Esophagus muscularis mucosa (tissue), 4 donors: ENCODE data around the gene ERMAP. TPM values are rescaled to one million over a fixed set of nuclear protein-coding genes. Genes with fewer than 3 reads are reported as not detected.

Source experiments
- DNase-seq: peaks from one replicate; pipeline ENCODE4 v3.0.0-alpha.2; 2017; ENCODE audit errors: extremely low spot score
- H3K27ac ChIP-seq, 4 donors: fragments of 200-600 bp; sonication (generic); replicated peaks in 1 of 4; 1 replicate in 3 of 4; 2 replicates in 1 of 4; pipeline ENCODE4 v1.5.1; 2016 to 2019; ENCODE audit warnings: mild to moderate bottlenecking in 1 of 4
- H3K27me3 ChIP-seq, 4 donors: fragments of 200-600 bp; sonication (generic); one replicate each; pipeline versions ENCODE4 v1.5.1 to v1.6.0; 2016 to 2019
- H3K36me3 ChIP-seq, 4 donors: fragments of 200-600 bp; sonication (generic); one replicate each; pipeline ENCODE4 v1.5.1; 2016 to 2019
- H3K4me1 ChIP-seq, 4 donors: fragments of 200-600 bp; sonication (generic); one replicate each; pipeline ENCODE4 v1.5.1; 2016 to 2019
- H3K4me3 ChIP-seq, 4 donors: fragments of 200-600 bp; sonication (generic); 1 replicate in 2 of 4; 2 replicates in 2 of 4; pipeline ENCODE4 v1.5.1; 2016 to 2019; ENCODE audit warnings: mild to moderate bottlenecking in 4 of 4, moderate library complexity in 1 of 4
- H3K9me3 ChIP-seq, 4 donors: fragments of 200-600 bp; sonication (generic); 1 replicate in 3 of 4; 2 replicates in 1 of 4; pipeline ENCODE4 v1.5.1; 2016 to 2019
- CTCF ChIP-seq, 3 experiments: fragments of 200-600 bp in 2 of 3; fragments of 450-650 bp in 1 of 3; sonication (generic) in 2 of 3; IDR thresholded peaks; one replicate each; pipeline ENCODE4 v1.5.1; 2017 to 2019; ENCODE audit warnings: antibody characterized with exemption in 3 of 3, mild to moderate bottlenecking in 2 of 3, moderate library complexity in 1 of 3
- EP300 ChIP-seq: sonication (generic); formaldehyde crosslinking; IDR thresholded peaks from one replicate; pipeline ENCODE4 v1.6.1; 2017; ENCODE audit warnings: antibody characterized with exemption
- POLR2A ChIP-seq: fragments of 450-650 bp; IDR thresholded peaks from one replicate; pipeline ENCODE4 v1.6.1; 2017; ENCODE audit warnings: antibody characterized with exemption, moderate library complexity, mild to moderate bottlenecking, low read depth
- POLR2AphosphoS5 ChIP-seq, 2 donors: sonication (generic); formaldehyde crosslinking; IDR thresholded peaks; one replicate each; pipeline ENCODE4 v1.6.1; 2017; ENCODE audit warnings: antibody characterized with exemption in 2 of 2
- WGBS: methylation state at CpG from one replicate; pipeline ENCODE4 v1.1.5; 2018; 5-methylcytosine and 5-hydroxymethylcytosine counted together
- intact Hi-C: fragments of 100-400 bp; cut with DNase I; formaldehyde crosslinking; loops from one replicate; pipeline ENCODE4 v1.15.1; 2023
- total RNA-seq, 4 donors: library from RNA; depleted of rRNA; stranded (reverse); fragments of >200 nt; gene quantifications; one replicate each; pipeline versions ENCODE4 v1.1.0 to v1.2.1, GENCODE V29; 2016

ERMAP gene
- total RNA-seq, 4 donors from 2014 or later: 5.8 to 14.1 (median 9.1) TPM

- H3K27ac ChIP-seq: no peak overlapping the region
- H3K27me3 ChIP-seq: no peaks in the 10 kb centered on the region
- intact Hi-C loops: no loop called here
- no peak for DNase-seq
- H3K36me3 ChIP-seq: no peaks in the 10 kb centered on the region
- H3K9me3 ChIP-seq: no peaks in the 10 kb centered on the region
- TF ChIP-seq EP300: no peak
- no peak for TF ChIP-seq POLR2A
- no peak for TF ChIP-seq POLR2AphosphoS5 (IDR thresholded peaks at IDR 0.05)
- TF ChIP-seq CTCF (IDR thresholded peaks at IDR 0.05): no peak
- H3K4me1 ChIP-seq: no peaks in the 10 kb centered on the region
- 65% methylated on average over 5 of the region's 5 CpGs for WGBS
- H3K4me3 ChIP-seq: no peak overlapping the region
Measured at GRCh38 chr1:42891465-42892138, 74.7 kb downstream of the ERMAP start.

Other genes with a start within 250 kb of the ERMAP start
- 10 to 100 TPM; 12.5 to 17.2 (median 15.0) TPM for gene PPIH, start 158.7 kb upstream of the ERMAP start, total RNA-seq
- gene YBX1, start 134.7 kb upstream of the ERMAP start, total RNA-seq: 100 to 1,000 TPM; 778 to 889 (median 812) TPM
- gene CLDN19, start 76.9 kb upstream of the ERMAP start, total RNA-seq: 1 to 10 TPM in 2 of 4 donors, under 1 TPM in 1, not detected in 1; 0.99 to 1.9 (median 1.1) TPM
- 10 to 100 TPM; 19.5 to 33.5 (median 24.9) TPM for gene P3H1, start 50.1 kb upstream of the ERMAP start, total RNA-seq
- gene C1orf50, start 49.9 kb upstream of the ERMAP start, total RNA-seq: 1 to 10 TPM; 3.0 to 5.0 (median 3.6) TPM
- under 1 TPM in 1 of 4 donors, not detected in 3; 0.06 TPM for gene TMEM269, start 32.1 kb upstream of the ERMAP start, total RNA-seq
- 10 to 100 TPM; 19.1 to 39.5 (median 23.1) TPM for gene SVBP, start 275 bp downstream of the ERMAP start, total RNA-seq
- 10 to 100 TPM in 3 of 4 donors, 1 to 10 TPM in 1; 10.0 to 14.2 (median 12.7) TPM for gene ZNF691, start 29.5 kb downstream of the ERMAP start, total RNA-seq
- gene SLC2A1, start 141.7 kb downstream of the ERMAP start, total RNA-seq: 10 to 100 TPM; 17.4 to 63.6 (median 31.8) TPM